OCI-LY1 (cell line): Measurements from ENCODE around the gene EVA1C.
"Not testable (repeated sequence)": the region's sequence is repeated elsewhere in the genome, so short reads cannot be mapped to it uniquely, and the experiment has no call there.

Experiments
- CTCF ChIP-seq: fragments of 200-600 bp; sonication (generic), shearing (Covaris generic); IDR thresholded peaks from 2 replicates; pipeline ENCODE4 v1.5.1; 2017; ENCODE audit warnings: mild to moderate bottlenecking, antibody characterized with exemption, low read length, moderate library complexity, mixed read lengths
- EZH2 ChIP-seq: fragments of 200-600 bp; sonication (generic), shearing (Covaris generic); IDR thresholded peaks from 2 replicates; pipeline ENCODE4 v1.8.0; 2017; ENCODE audit warnings: borderline replicate concordance, mixed run types, mild to moderate bottlenecking, antibody characterized with exemption, low read length, moderate library complexity, mixed read lengths

GRCh38 chr21:32503641-32504040 lies 91.1 kb downstream of the EVA1C start:
- TF ChIP-seq EZH2, CTCF: not testable (repeated sequence)
